MM.1S (cell line): ENCODE measurements around the gene IL4.
"Not testable (repeated sequence)": the region's sequence is repeated elsewhere in the genome, so short reads cannot be mapped to it uniquely, and the experiment has no call there.

Source experiments
- EZH2 ChIP-seq: fragments of 300-600 bp; sonication (generic); optimal IDR thresholded peaks from 2 replicates; pipeline ENCODE3; 2017; ENCODE audit warnings: low read depth, mild to moderate bottlenecking, antibody characterized with exemption, low read length, mixed read lengths
- TF ChIP-seq, protein P1 (sequence below): fragments of 300-600 bp; sonication (generic); IDR thresholded peaks from 2 replicates; pipeline ENCODE4 v1.5.1; 2016; ENCODE audit warnings: antibody characterized with exemption, low read length, mixed read lengths

- TF ChIP-seq EZH2, result not testable (repeated sequence)
- TF ChIP-seq, protein P1, sequence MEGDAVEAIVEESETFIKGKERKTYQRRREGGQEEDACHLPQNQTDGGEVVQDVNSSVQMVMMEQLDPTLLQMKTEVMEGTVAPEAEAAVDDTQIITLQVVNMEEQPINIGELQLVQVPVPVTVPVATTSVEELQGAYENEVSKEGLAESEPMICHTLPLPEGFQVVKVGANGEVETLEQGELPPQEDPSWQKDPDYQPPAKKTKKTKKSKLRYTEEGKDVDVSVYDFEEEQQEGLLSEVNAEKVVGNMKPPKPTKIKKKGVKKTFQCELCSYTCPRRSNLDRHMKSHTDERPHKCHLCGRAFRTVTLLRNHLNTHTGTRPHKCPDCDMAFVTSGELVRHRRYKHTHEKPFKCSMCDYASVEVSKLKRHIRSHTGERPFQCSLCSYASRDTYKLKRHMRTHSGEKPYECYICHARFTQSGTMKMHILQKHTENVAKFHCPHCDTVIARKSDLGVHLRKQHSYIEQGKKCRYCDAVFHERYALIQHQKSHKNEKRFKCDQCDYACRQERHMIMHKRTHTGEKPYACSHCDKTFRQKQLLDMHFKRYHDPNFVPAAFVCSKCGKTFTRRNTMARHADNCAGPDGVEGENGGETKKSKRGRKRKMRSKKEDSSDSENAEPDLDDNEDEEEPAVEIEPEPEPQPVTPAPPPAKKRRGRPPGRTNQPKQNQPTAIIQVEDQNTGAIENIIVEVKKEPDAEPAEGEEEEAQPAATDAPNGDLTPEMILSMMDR, result not testable (repeated sequence)
Measured at GRCh38 chr5:132691755-132692631, 18.2 kb downstream of the IL4 start.
